ENCODE measurements around the gene PDE4A.
"Not testable (repeated sequence)": the region's sequence is repeated elsewhere in the genome, so short reads cannot be mapped to it uniquely, and the experiment has no call there.

The PDE4A gene

GRCh38 chr19:10378124-10378523 is 42.2 kb upstream of the PDE4A start:
- H3K9me3 ChIP-seq (ENCODE audit: insufficient read depth, low read depth, low read length): no peaks in the 10 kb centered on the region
- no peak overlapping the region for H3K4me2 ChIP-seq (ENCODE audit: low read length)
- peaks cover 3 to 7% of the 10 kb centered on the region in 2 experiments for H3K4me1 ChIP-seq (ENCODE audit: control insufficient read depth in 1 of 2, insufficient read depth in 2 of 2, low read length in 2 of 2)
- H2BK12ac ChIP-seq (ENCODE audit: low read length): no peak overlapping the region
- H3K9ac ChIP-seq (ENCODE audit: low read length): no peak overlapping the region
- H3K18ac ChIP-seq (ENCODE audit: low read length): no peak overlapping the region
- H4K8ac ChIP-seq (ENCODE audit: low read depth, low read length): no peak overlapping the region
- H3K14ac ChIP-seq (ENCODE audit: low read length): no peak overlapping the region
- no peak overlapping the region for H4K12ac ChIP-seq (ENCODE audit: low read depth, low read length)
- no peak overlapping the region for H3K23ac ChIP-seq (ENCODE audit: low read length)
- H2BK120ac ChIP-seq (ENCODE audit: insufficient read depth, low read length, poor library complexity): no peak overlapping the region
- H3K79me1 ChIP-seq (ENCODE audit: low read length): peaks cover 8% of the 10 kb centered on the region
- H3K79me2 ChIP-seq (ENCODE audit: control insufficient read depth, insufficient read depth, low read length, poor library complexity): peaks cover 6% of the 10 kb centered on the region
- no peak overlapping the region for H3K4ac ChIP-seq (ENCODE audit: low read depth, low read length)
- no peak overlapping the region for H2AFZ ChIP-seq (ENCODE audit: insufficient read depth, low read length, poor library complexity)
- no CpG with 5 or more reads among the region's 8 CpGs for WGBS (ENCODE audit: extremely low coverage, insufficient coverage, insufficient read length)
- H3K27ac ChIP-seq (ENCODE audit: low read depth, low read length): no peak overlapping the region
- H2BK5ac ChIP-seq (ENCODE audit: low read depth, low read length, poor library complexity): no peak overlapping the region
- H3K4me3 ChIP-seq (ENCODE audit: low read depth, low read length): no peak overlapping the region
- DNase-seq: no peak
- H2AK5ac ChIP-seq (ENCODE audit: low read length): no peak overlapping the region
- peaks cover 12 to 18% of the 10 kb centered on the region in 2 experiments for H3K36me3 ChIP-seq (ENCODE audit: control insufficient read depth in 1 of 2, insufficient read depth in 2 of 2, low read length in 2 of 2)
- no peak overlapping the region for H4K91ac ChIP-seq (ENCODE audit: low read depth, low read length)
- H3K27me3 ChIP-seq (ENCODE audit: insufficient read depth, low read length): no peaks in the 10 kb centered on the region

GRCh38 chr19:10379880-10380312 is 40.4 kb upstream of the PDE4A start:
- H3K18ac ChIP-seq (ENCODE audit: low read length): peak overlapping the region; percentile 91
- peak overlapping the region; percentile 33 for H2BK120ac ChIP-seq (ENCODE audit: insufficient read depth, low read length, poor library complexity)
- peak overlapping the region; percentile 38 for H3K4ac ChIP-seq (ENCODE audit: low read depth, low read length)
- peak overlapping the region; percentile 91 for H3K4me2 ChIP-seq (ENCODE audit: low read length)
- H2BK12ac ChIP-seq (ENCODE audit: low read length): no peak overlapping the region
- no peak overlapping the region for H3K23ac ChIP-seq (ENCODE audit: low read length)
- no peaks in the 10 kb centered on the region for H3K9me3 ChIP-seq (ENCODE audit: insufficient read depth, low read depth, low read length)
- H3K9ac ChIP-seq (ENCODE audit: low read length): peak overlapping the region; percentile 89
- peak overlapping the region; percentile 89 for H3K4me3 ChIP-seq (ENCODE audit: low read depth, low read length)
- peaks cover 9 to 14% of the 10 kb centered on the region in 2 experiments for H3K36me3 ChIP-seq (ENCODE audit: control insufficient read depth in 1 of 2, insufficient read depth in 2 of 2, low read length in 2 of 2)
- WGBS (ENCODE audit: extremely low coverage, insufficient coverage, insufficient read length): no CpG with 5 or more reads among the region's 10 CpGs
- peaks cover 8% of the 10 kb centered on the region for H3K79me1 ChIP-seq (ENCODE audit: low read length)
- no peaks in the 10 kb centered on the region for H3K27me3 ChIP-seq (ENCODE audit: insufficient read depth, low read length)
- peaks cover 3 to 7% of the 10 kb centered on the region in 2 experiments for H3K4me1 ChIP-seq (ENCODE audit: control insufficient read depth in 1 of 2, insufficient read depth in 2 of 2, low read length in 2 of 2)
- H2AFZ ChIP-seq (ENCODE audit: insufficient read depth, low read length, poor library complexity): peak overlapping the region; percentile 75
- no peak overlapping the region for H2AK5ac ChIP-seq (ENCODE audit: low read length)
- H4K12ac ChIP-seq (ENCODE audit: low read depth, low read length): peak overlapping the region; percentile 63
- peaks cover 6% of the 10 kb centered on the region for H3K79me2 ChIP-seq (ENCODE audit: control insufficient read depth, insufficient read depth, low read length, poor library complexity)
- H3K14ac ChIP-seq (ENCODE audit: low read length): peak overlapping the region; percentile 81
- peak overlapping the region; percentile 51 for H3K27ac ChIP-seq (ENCODE audit: low read depth, low read length)
- peak overlapping the region; percentile 55 for H2BK5ac ChIP-seq (ENCODE audit: low read depth, low read length, poor library complexity)
- peak overlapping the region; percentile 63 for H4K91ac ChIP-seq (ENCODE audit: low read depth, low read length)
- peak overlapping the region; percentile 89 for H4K8ac ChIP-seq (ENCODE audit: low read depth, low read length)
- DNase-seq: no peak

- Histone ChIP-seq H3K79me1 (ENCODE audit: low read length) (peaks cover 8% of the 10 kb centered on the region), H3K36me3 (ENCODE audit: control insufficient read depth in 1 of 2, insufficient read depth in 2 of 2, low read length in 2 of 2) (peaks cover 9% of the 10 kb centered on the region in 2 experiments), H3K9me3 (ENCODE audit: insufficient read depth, low read depth, low read length) (no peaks in the 10 kb centered on the region), H2AK5ac (ENCODE audit: low read length) (no peak within 1 kb of the TSS), H3K9ac (ENCODE audit: low read length) (peak within 1 kb of the TSS; percentile 89), H3K4ac (ENCODE audit: low read depth, low read length) (peak within 1 kb of the TSS; percentile 38), H3K4me2 (ENCODE audit: low read length) (peak within 1 kb of the TSS; percentile 91), H3K79me2 (ENCODE audit: control insufficient read depth, insufficient read depth, low read length, poor library complexity) (peaks cover 6% of the 10 kb centered on the region), H3K4me1 (ENCODE audit: control insufficient read depth in 1 of 2, insufficient read depth in 2 of 2, low read length in 2 of 2) (peaks cover 3 to 7% of the 10 kb centered on the region in 2 experiments), H2BK12ac (ENCODE audit: low read length) (no peak within 1 kb of the TSS), H4K91ac (ENCODE audit: low read depth, low read length) (peak within 1 kb of the TSS; percentile 63), H4K8ac (ENCODE audit: low read depth, low read length) (peak within 1 kb of the TSS; percentile 89), H4K12ac (ENCODE audit: low read depth, low read length) (peak within 1 kb of the TSS; percentile 63), H2BK5ac (ENCODE audit: low read depth, low read length, poor library complexity) (peak within 1 kb of the TSS; percentile 55), H3K27me3 (ENCODE audit: insufficient read depth, low read length) (no peaks in the 10 kb centered on the region), H3K23ac (ENCODE audit: low read length) (no peak within 1 kb of the TSS), H2BK120ac (ENCODE audit: insufficient read depth, low read length, poor library complexity) (peak within 1 kb of the TSS; percentile 33), H3K14ac (ENCODE audit: low read length) (peak within 1 kb of the TSS; percentile 81), H3K18ac (ENCODE audit: low read length) (peak within 1 kb of the TSS; percentile 91), H3K27ac (ENCODE audit: low read depth, low read length) (peak within 1 kb of the TSS; percentile 51), H3K4me3 (ENCODE audit: low read depth, low read length) (peak within 1 kb of the TSS; percentile 89), H2AFZ (ENCODE audit: insufficient read depth, low read length, poor library complexity) (peak within 1 kb of the TSS; percentile 75)
- no CpG with 5 or more reads among the region's 58 CpGs for WGBS (ENCODE audit: extremely low coverage, insufficient coverage, insufficient read length)
- DNase-seq: peak; percentile 99
Measured at GRCh38 chr19:10380313-10381102, 39.8 kb upstream of the PDE4A start, which contains the start of gene TYK2. TYK2 (minus strand) TSS chr19:10380572; CDS start chr19:10378406, 2,166 bp downstream.

- H3K18ac ChIP-seq (ENCODE audit: low read length); H2AFZ ChIP-seq (ENCODE audit: insufficient read depth, low read length, poor library complexity): not testable (repeated sequence)
Measured at GRCh38 chr19:10383223-10383499, 37.2 kb upstream of the PDE4A start.

More at GRCh38 chr19:10383223-10383499, 37.2 kb upstream of the PDE4A start:
- H3K4me1 ChIP-seq (ENCODE audit: control insufficient read depth in 1 of 2, insufficient read depth in 2 of 2, low read length in 2 of 2); H3K23ac ChIP-seq (ENCODE audit: low read length); H3K4me2 ChIP-seq (ENCODE audit: low read length); H4K8ac ChIP-seq (ENCODE audit: low read depth, low read length); H3K4ac ChIP-seq (ENCODE audit: low read depth, low read length); H3K27ac ChIP-seq (ENCODE audit: low read depth, low read length); H3K79me2 ChIP-seq (ENCODE audit: control insufficient read depth, insufficient read depth, low read length, poor library complexity); H3K9ac ChIP-seq (ENCODE audit: low read length); H4K12ac ChIP-seq (ENCODE audit: low read depth, low read length); H2AK5ac ChIP-seq (ENCODE audit: low read length); H3K36me3 ChIP-seq (ENCODE audit: control insufficient read depth in 1 of 2, insufficient read depth in 2 of 2, low read length in 2 of 2); H3K4me3 ChIP-seq (ENCODE audit: low read depth, low read length); H2BK120ac ChIP-seq (ENCODE audit: insufficient read depth, low read length, poor library complexity); H4K91ac ChIP-seq (ENCODE audit: low read depth, low read length); H3K79me1 ChIP-seq (ENCODE audit: low read length); H2BK12ac ChIP-seq (ENCODE audit: low read length); DNase-seq; H3K9me3 ChIP-seq (ENCODE audit: insufficient read depth, low read depth, low read length); H3K14ac ChIP-seq (ENCODE audit: low read length); H2BK5ac ChIP-seq (ENCODE audit: low read depth, low read length, poor library complexity); H3K27me3 ChIP-seq (ENCODE audit: insufficient read depth, low read length): not testable (repeated sequence)
- WGBS (ENCODE audit: extremely low coverage, insufficient coverage, insufficient read length): no CpG with 5 or more reads among the region's 8 CpGs
